ENCODE data around the gene PHOSPHO1.

PHOSPHO1 gene

GRCh38 chr17:49217651-49218413 lies 12.8 kb downstream of the PHOSPHO1 start:
- no peak for DNase-seq

DNA sequence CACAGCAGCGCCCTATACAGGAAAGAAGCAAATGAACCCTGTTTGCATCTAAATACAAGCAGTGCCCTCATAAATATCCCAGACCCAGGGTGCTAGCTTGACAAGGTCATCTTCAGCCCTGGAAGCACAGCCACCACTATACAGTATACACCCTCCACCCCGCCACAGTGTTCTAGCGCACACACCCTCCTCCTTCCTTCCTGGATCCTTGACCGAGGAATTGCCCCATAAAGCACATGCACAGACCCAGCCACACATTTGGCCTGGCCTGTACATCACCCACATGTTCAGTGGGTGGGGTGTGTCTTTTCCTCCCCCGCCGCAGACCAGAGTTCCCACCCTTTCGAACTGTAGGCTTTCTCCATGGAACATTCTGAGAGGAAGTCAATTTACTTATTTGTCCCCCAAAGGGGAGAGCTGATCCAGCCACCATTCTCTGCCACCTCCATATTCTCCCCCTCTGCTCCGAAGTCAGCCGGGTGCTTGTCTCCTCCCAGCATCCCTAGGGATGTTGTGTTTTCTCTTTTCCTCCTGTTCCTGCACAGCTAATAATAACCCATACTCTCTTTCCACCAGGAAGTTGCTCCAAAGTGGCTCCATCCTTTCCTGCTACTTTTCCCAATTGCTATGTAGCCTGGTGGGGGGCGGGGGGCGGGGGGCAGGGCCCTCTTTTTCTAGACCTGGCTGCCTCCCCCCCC lies 13.5 kb downstream of the PHOSPHO1 start:
- no peak for DNase-seq

GRCh38 chr17:49216482-49216881 lies 14.1 kb downstream of the PHOSPHO1 start:
- DNase-seq: no peak

DNA sequence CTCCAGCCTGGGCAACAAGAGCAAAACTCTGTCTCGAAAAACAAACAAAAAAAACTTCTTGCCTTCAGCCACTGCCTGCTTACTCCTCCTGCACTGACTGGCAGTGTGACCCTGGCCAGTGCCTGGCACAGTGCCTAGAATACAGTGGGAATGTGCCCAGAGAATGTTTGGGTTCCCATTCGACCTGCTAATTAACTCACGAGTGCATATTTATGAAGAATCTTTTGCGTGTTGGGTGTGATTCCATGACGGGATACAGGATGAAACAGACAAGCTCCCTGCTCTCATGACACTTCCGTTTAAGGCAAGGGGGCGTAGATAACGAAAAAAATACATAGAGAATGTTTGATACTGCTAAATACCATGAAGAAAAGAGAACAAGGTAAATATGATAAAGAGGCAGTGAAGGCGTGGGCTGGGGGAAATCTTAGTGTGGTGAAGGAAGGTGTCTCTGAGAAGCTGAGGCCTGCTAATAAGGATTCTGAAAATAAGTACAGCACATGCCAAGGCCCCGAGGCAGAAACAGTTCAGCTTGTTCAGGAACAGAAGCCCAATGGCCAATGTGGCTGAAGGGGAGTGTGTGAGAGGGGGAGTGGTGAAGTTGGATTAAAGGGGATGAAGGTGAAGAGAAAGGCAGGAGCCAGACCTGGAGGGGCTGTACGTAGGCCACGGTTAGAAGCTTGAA lies 15.8 kb downstream of the PHOSPHO1 start:
- no peak for DNase-seq

GRCh38 chr17:49213847-49214246 lies 16.7 kb downstream of the PHOSPHO1 start:
- DNase-seq: no peak

DNA sequence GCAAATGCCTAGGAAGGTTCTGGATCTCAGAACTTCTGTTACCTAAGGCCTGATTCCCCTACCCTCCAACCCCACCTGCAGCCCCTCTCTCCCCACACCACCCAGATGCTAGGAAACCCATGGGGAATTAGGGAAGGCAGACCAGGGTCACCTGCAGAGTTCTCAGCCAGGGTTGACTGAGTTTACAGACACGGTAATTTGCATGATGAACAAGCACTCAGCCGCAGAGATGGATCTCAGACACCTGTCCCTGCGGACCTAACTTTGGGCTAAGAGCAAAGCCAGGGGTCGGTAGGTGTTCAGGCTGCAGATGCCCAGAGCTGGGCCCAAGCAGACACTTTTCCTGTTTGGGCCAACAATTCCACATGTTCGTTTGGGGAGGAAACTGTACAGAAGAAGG lies 17.2 kb downstream of the PHOSPHO1 start:
- DNase-seq: no peak

DNA sequence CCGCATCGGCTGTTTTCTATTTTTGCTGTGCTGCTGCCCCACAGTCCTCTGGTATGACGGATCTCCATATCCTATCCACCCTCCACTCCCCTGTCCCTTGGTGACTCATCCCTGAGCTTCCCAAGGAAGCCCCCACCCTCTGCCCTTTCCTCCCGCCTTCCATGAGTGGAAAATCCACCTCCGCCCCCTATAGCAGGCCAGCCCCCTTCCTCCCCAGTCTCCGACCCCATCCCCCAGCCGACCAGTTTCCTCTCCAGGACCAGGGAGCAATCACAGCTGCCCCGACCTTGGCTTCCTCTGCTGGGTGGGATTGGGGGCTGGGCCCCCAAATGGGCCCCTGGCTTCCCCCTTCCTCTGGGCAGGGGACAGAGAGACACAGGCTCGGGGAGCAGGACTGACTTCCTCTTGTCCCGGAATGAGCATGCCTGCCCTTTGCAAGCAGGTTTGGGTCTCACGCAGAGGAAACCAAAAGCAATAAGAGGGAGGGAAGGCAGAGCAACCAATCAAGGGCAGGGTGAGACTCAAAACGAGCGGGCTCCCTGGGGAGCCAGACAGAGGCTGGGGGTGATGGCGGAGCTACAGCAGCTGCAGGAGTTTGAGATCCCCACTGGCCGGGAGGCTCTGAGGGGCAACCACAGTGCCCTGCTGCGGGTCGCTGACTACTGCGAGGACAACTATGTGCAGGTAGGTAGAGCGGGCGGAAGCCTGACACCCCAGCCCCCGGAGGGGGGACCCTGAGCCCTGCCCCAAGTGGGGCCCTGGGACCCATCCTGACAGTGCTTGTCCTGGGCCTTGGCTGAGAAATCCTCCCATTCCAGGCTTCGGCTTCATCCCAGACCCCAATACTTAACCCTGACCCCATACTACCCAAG lies 20.2 kb downstream of the PHOSPHO1 start, which contains the start of the genes ABI3 and GNGT2:
TSS of gene ABI3 (plus strand) at position 550 of the 872 bp plus-strand sequence. CDS start at position 568, 18 bp downstream.
TSS of gene GNGT2 (minus strand) at position 417 of the 872 bp plus-strand sequence. CDS start 3,152 bp downstream, outside the sequence.
- no peak for DNase-seq

GRCh38 chr17:49209061-49209571 lies 21.5 kb downstream of the PHOSPHO1 start:
- DNase-seq: no peak

DNA sequence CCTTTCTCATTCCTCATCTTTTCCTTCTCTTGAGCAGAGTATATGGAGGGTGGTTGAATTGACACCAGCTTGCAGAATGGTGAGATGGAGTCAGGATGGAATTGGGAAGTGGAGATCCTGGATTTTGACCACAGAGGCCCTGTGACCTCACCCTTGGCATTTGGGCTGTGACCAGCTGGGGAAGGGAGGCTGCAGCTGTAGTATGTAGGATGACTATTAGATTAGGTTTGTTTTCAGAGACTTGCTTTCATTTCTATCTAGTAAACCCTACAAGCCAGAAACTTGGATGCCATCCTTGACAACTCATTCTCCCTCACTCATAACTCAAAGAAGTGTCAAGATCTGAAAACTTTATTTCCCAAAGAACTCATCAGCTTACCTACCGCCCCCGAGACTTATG lies 26.1 kb downstream of the PHOSPHO1 start:
- no peak for DNase-seq

- DNase-seq: no peak
Observed at GRCh38 chr17:49203796-49204195, 26.8 kb downstream of the PHOSPHO1 start.

- no peak for DNase-seq
Observed at GRCh38 chr17:49201481-49201927, 29.1 kb downstream of the PHOSPHO1 start.

DNA sequence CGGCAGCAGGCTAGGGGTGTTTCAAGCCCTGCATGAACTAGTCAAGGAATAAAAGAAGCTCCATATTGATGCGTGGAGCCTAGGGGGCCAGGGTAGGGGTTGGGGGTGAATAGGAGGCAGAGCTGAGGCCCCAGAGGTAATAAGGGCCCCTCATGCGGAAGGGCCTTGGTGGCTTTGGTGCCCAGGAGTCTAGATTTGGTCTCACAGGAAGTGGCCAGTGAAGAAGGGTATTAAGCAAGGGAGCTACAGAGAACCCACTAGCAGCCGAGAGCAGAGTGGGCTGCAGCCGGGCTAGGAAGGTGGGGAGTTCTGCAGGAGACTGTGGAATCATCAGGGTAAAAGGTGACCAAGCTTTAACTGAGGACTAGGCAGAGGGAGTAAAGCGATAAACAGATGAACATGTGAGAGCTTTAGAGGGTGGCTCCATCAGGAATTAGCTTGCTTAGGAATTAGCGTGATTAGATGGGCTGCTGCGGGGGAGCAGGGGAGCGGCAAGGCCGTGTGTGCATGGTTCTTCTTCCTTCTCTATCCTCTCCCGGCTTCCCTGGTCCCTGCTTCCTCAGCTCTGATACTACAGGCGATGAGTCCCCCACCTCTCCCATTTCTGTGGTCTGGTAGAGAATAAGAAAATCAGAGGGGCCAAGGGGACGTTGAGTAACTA lies 30.0 kb downstream of the PHOSPHO1 start:
- no peak for DNase-seq

GRCh38 chr17:49198211-49198610 lies 32.4 kb downstream of the PHOSPHO1 start:
- no peak for DNase-seq

DNA sequence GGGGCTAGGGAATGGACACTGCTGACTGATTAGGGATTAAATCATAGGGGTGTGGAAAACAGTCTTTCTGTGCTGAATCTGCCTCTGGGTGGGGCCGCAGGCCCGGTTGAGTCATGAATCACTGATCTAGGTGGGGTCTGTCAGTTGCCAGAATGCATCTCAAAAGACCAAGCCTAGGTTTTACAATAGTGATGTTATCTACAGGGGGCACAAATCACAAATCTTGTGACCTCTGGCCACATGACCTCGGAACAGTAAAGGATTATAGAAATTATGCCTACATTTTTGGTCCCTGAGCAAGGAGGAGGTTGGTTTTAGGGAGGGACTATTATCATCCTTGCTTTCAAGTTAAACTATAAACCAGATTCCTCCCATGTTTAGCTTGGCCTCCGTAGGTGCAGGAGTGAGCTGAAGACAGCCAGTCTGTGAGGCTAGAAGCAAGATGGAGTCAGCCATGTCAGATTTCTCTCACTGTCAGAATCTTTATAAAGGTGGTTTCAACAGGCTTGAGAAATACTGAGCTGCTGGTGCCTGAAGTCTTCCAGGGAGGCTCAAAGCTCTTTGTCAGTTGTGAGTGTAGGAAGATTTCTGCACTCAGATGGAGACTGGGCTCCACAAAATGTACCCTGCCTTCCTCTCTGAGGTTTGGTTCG lies 33.1 kb downstream of the PHOSPHO1 start:
- DNase-seq: no peak

DNA sequence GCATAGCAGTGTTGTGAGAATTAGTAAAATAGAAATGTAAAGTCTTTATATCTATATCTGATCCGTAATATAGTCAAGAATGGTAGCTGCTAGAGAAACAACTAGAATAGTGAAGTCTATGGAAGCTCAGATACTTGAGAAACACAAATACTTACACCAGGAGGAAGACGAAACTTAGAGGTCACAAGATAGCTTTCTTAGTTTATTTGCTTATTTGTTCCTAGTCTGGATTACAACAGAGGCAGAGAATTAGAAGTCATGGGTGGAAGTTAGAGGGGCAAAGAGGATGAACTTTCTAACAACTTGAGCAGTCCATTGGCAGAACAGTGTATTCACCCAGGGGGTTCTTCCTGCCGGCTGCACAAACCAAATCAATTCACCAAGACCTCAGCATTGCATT lies 34.1 kb downstream of the PHOSPHO1 start:
- DNase-seq: no peak

GRCh38 chr17:49195751-49196150 lies 34.8 kb downstream of the PHOSPHO1 start:
- DNase-seq: no peak

DNA sequence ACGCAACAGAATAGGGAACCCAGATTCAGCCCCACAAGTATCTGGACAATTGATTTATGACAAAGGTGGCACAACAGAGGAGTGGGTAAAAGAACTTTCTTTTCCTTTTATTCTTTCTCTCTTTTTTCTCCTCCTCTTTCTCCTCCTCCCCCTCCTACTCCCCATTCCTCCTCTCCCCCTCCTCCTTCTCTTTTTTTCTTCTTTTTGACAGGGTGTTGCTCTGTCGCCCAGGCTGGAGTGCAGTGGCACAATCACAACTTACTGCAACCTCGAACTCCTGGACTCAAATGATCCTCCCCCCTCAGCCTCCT lies 36.3 kb downstream of the PHOSPHO1 start:
- no peak for DNase-seq

DNA sequence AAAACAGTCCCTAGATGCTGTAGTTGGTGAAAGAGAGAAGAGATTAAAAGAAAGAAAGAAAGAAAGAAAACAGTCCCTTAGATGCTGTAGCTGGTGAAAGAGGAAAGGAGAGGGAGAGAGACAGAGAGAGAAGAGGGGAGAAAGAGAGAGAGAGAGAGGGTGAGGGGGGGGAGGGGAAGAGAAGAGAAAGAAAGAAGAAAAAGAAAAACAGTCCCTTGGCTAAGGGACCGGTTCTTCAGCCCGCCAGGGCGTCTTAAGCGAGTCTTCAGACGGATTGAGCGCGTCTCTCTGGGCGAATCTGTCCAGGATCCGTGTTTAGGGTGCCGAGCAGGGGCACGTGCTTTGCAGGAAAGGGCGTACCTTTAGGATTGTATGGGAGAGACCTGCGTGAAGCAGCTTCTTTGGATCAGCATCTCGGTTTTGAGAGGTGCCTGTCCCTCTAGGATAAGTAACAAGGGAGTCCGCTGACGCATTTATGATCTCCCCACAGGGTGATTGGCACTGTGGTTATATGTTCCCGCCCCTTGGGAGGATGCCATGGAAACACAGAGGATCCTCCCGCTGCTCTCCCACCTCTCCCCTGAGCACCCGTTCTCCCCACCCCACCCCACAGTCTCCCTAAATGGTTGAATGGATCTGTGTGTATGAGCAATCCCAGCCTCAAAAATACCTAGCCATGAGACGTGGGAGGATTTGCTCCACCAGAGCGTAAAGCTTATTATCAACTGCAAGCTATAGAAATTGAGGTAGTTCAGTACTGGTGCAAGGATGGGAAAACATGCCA lies 36.9 kb downstream of the PHOSPHO1 start:
- peak; percentile 34 for DNase-seq

- DNase-seq: peak; percentile 87
Observed at GRCh38 chr17:49191917-49192741, 38.5 kb downstream of the PHOSPHO1 start.

All from NCI-H748 treated with DMSO at 0.1 percent for 48 hours (cell line).